Endothelial cell of umbilical vein (primary cell): ENCODE data around the gene NRG3.

Source experiments
- EZH2 ChIP-seq: IDR thresholded peaks from 2 replicates; pipeline ENCODE4 v1.6.1; 2012; ENCODE audit warnings: borderline replicate concordance, low read depth, mild to moderate bottlenecking, moderate library complexity, low read length, inconsistent platforms; ENCODE audit not compliant: severe bottlenecking
- TF ChIP-seq, protein P1 (sequence below), 2 donors: IDR thresholded peaks; 1 replicate in 1 of 2; 2 replicates in 1 of 2; pipeline ENCODE4 v1.5.1; 2011; ENCODE audit warnings: low read length in 2 of 2, mild to moderate bottlenecking in 2 of 2, moderate library complexity in 2 of 2, control low read depth in 1 of 2, inconsistent platforms in 1 of 2, low read depth in 1 of 2; ENCODE audit not compliant: insufficient read depth in 1 of 2; ENCODE audit errors: extremely low read depth in 1 of 2

GRCh38 chr10:82211346-82211745 is 336.4 kb downstream of the NRG3 start:
- TF ChIP-seq EZH2: no peak
- TF ChIP-seq, protein P1, sequence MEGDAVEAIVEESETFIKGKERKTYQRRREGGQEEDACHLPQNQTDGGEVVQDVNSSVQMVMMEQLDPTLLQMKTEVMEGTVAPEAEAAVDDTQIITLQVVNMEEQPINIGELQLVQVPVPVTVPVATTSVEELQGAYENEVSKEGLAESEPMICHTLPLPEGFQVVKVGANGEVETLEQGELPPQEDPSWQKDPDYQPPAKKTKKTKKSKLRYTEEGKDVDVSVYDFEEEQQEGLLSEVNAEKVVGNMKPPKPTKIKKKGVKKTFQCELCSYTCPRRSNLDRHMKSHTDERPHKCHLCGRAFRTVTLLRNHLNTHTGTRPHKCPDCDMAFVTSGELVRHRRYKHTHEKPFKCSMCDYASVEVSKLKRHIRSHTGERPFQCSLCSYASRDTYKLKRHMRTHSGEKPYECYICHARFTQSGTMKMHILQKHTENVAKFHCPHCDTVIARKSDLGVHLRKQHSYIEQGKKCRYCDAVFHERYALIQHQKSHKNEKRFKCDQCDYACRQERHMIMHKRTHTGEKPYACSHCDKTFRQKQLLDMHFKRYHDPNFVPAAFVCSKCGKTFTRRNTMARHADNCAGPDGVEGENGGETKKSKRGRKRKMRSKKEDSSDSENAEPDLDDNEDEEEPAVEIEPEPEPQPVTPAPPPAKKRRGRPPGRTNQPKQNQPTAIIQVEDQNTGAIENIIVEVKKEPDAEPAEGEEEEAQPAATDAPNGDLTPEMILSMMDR (IDR thresholded peaks at IDR 0.05; ENCODE audit: extremely low read depth in 1 of 2, insufficient read depth in 1 of 2, low read depth in 1 of 2, low read length in 2 of 2): no peak
